Measurements from ENCODE around the gene SMIM22.

Gene SMIM22, protein sequence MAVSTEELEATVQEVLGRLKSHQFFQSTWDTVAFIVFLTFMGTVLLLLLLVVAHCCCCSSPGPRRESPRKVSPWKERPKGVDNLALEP

DNA sequence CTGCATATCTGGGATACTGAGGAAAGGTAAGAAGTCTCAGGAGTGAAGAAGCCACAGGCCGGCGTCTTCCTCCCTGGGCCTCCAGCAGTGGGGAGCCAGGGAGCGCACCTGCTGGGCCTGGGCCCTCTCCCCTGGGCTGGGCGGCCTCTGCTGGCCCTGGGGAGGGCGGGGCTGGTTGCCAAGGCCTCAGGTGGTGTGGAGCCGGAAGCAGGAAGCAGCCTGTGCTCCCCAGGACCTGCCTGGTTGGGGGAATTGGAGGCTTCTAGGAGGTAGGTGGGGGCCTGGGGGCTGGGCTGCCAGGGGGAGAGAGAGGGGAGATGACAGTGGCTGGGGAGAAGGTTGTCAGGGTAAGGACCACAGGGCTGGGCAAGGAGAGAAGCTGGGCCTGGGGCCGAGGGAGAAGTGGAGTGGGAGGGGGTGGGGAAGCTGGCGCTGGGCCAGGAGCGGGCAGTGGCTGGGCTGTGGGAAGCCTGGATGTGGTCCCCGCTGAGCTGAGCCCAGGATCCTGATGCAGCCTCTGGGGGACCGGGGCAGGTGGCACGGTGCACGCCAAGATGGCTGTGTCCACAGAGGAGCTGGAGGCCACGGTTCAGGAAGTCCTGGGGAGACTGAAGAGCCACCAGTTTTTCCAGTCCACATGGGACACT lies at the start of gene SMIM22:
SMIM22 (plus strand) TSS at position 189 of the 647 bp plus-strand sequence; CDS start at position 555, 366 bp downstream.
- Histone ChIP-seq H3K4me3 (no peak within 1 kb of the TSS), H3K27me3 (ENCODE audit: low read depth) (no peaks in the 10 kb centered on the region), H3K4me1 (no peaks in the 10 kb centered on the region), H3K9me3 (no peaks in the 10 kb centered on the region), H3K36me3 (replicated peaks) (0 out of 2 replicates have a peak, but pooled peaks cover 2% of the 10 kb centered on the region)
- in situ Hi-C loops (cut with MboI; ENCODE audit: low sequenced_read_pairs), result no loop called here
- no peak for DNase-seq (ENCODE audit: low spot score in 2 of 2)

DNA sequence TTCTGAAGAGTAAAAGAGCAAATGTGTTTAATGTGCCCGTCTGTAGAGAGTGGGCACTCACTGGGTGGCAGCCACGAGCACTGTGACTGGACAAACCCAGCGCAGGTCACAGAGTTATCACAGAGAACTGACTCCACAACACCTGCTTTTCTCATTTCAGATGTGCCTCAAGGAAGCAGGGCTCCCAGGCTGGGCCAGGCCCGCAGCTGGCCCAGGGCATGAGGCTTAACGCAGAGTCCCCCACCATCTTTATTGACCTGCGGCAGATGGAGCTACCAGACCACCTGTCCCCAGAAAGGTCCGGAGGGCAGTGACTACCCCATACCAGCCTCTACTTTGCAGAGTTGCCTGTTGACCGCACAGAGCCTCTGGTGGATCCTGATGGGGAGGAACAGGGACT lies 49.0 kb upstream of the SMIM22 start:
- DNase-seq (ENCODE audit: low spot score in 2 of 2), result no peak
- Histone ChIP-seq H3K36me3 (replicated peaks) (peaks cover 5% of the 10 kb centered on the region; the same call in 1 of the 2 replicates), H3K4me3 (no peak overlapping the region), H3K4me1 (no peaks in the 10 kb centered on the region), H3K27me3 (ENCODE audit: low read depth) (no peaks in the 10 kb centered on the region), H3K9me3 (no peaks in the 10 kb centered on the region)
- in situ Hi-C loops (cut with MboI; ENCODE audit: low sequenced_read_pairs), result no loop called here

DNA sequence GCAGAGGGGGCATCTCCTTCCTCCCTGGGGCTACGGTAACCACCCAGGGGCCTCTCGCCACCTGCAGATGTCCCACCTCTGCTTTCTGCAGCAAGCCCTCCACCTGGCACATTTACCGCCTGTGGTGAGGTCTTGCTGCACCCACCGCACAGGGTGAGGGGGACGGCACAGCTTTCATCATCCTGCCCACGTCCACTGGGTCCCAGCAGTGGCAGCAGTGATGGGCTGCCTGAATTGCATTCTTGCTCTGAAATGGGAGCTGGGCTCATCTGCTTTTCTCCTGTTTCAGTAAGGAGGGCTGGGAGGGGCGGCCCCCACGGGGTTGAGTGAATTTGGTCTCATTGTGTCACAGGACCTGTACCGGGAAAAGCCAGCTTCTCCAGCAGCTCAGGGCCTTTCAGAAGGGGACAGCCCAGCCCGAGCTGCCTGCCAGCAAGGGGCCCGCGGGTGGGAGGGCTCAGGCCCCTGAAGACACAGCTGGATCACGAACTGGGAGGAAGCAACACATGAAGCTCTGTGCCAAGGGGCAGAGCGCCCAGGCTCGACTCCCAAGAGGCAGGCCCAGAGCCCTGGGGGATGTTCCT lies 48.1 kb upstream of the SMIM22 start:
- no peak for DNase-seq (ENCODE audit: low spot score in 2 of 2)
- H3K4me1 ChIP-seq, result no peaks in the 10 kb centered on the region
- no peak overlapping the region for H3K4me3 ChIP-seq
- no peaks in the 10 kb centered on the region for H3K27me3 ChIP-seq (ENCODE audit: low read depth)
- no peaks in the 10 kb centered on the region for H3K9me3 ChIP-seq
- in situ Hi-C loops (cut with MboI; ENCODE audit: low sequenced_read_pairs), result no loop called here
- H3K36me3 ChIP-seq (replicated peaks), result peaks cover 12% of the 10 kb centered on the region

DNA sequence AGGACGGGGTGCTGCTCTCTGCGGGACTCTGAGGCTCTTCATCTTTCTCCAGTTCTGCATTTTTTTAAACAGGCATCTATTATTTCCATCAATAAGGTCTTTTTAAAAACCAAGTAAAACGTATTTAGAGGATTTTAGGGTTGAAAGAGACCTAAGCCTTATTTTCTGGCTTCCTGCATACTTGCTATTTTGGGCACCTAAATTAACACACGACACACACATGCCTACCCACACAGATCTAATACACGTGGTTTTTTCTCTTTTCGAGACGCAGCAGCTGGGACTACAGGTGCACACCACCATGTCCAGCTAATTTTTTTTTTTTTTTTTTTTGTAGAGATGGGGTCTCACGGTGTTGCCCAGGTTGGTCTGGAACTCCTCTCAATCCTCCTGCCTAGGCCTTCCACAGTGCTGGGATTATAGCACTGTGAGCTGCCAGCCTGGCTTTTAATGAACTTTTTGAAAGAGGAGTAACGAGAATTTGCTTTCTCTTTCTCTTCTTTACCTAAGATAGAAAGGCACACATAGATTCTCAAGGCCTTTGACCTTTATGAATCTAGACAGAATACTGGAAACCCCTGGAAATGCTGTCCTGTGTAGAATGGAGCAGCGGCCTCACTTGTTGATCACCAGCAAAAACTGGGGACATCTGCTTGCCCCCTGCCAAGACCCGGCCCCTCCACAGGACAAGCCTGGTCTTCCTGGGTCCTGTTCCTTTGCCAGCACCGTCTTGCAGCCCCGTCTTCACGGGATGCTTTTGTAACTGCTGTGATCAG lies 47.1 kb upstream of the SMIM22 start:
- Histone ChIP-seq H3K36me3 (replicated peaks) (peaks cover 22% of the 10 kb centered on the region), H3K4me3 (no peak overlapping the region), H3K9me3 (no peaks in the 10 kb centered on the region), H3K27me3 (ENCODE audit: low read depth) (no peaks in the 10 kb centered on the region), H3K4me1 (no peaks in the 10 kb centered on the region)
- DNase-seq (ENCODE audit: low spot score in 2 of 2), result no peak
- in situ Hi-C loops (cut with MboI; ENCODE audit: low sequenced_read_pairs), result no loop called here

DNA sequence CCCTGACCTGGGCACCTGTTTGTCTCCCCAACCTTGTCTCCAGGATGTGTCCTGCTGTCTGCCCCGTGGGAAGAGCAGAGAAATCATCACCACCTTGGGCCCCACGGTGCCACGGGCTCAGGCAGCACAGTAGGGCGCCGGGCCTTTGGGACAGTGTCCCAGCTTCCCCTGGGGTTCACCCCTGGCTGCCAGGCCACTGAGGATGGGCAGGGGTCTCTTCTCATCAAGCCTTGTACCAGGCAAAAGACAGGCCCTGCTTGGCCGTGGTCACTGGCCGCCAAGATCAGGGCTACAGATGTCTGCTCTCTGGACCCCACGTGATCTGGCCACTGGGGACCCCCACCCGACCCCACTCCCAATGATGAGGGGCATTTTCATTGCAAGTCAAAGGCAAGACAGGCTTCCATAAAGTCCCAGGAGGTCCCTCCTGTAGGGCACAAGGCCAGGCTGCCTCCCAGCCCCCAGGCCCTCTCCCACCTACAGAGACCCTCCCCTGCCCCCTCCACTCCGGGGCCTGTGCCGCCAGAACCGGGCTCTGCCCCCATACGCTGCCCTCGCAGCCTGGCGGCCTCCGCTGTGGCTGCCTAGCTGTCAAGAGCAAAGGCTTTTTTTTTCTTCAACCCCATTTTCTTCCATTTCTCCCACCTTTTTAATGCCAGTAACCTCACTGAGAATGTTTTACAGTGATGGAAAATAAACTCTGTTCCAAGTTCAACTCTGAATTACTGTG lies 46.3 kb upstream of the SMIM22 start:
- H3K27me3 ChIP-seq (ENCODE audit: low read depth), result no peaks in the 10 kb centered on the region
- no peaks in the 10 kb centered on the region for H3K4me1 ChIP-seq
- peaks cover 28% of the 10 kb centered on the region for H3K36me3 ChIP-seq (replicated peaks)
- no peak for DNase-seq (ENCODE audit: low spot score in 2 of 2)
- no peaks in the 10 kb centered on the region for H3K9me3 ChIP-seq
- in situ Hi-C loops (cut with MboI; ENCODE audit: low sequenced_read_pairs), result no loop called here
- H3K4me3 ChIP-seq, result no peak overlapping the region

DNA sequence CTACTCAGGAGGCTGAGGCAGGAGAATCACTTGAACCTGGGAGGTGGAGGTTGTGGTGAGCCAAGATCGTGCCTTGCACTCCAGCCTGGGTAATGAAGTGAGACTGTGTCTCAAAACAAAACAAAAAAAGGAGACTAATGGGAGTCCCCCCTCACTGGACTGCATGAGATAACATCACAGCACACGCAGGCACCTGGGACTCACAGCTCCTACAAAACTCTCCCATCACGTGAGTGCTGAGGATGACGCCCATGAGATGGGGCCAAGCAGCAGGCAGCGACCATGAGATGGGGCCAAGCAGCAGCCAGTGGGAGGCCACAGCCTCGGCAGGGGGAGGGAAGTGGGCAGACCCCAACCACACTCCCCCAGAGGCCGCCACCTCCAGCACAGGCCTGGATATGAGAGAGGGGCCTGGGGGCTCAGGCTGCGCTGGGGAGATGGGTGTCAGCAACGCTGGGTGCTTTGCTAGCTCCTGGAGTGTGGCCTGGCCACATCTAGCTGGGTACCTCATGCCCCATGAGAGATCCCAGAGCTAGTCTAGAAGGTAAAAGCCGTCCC lies 45.4 kb upstream of the SMIM22 start:
- no peak for DNase-seq (ENCODE audit: low spot score in 2 of 2)
- in situ Hi-C loops (cut with MboI; ENCODE audit: low sequenced_read_pairs), result loop anchor here (10.0 kb wide), 1 partner anchor 205 kb away; the partner anchor contains the start of gene SEC14L5
- no peaks in the 10 kb centered on the region for H3K27me3 ChIP-seq (ENCODE audit: low read depth)
- peaks cover 29% of the 10 kb centered on the region for H3K36me3 ChIP-seq (replicated peaks)
- no peak overlapping the region for H3K4me3 ChIP-seq
- no peaks in the 10 kb centered on the region for H3K9me3 ChIP-seq
- no peaks in the 10 kb centered on the region for H3K4me1 ChIP-seq

DNA sequence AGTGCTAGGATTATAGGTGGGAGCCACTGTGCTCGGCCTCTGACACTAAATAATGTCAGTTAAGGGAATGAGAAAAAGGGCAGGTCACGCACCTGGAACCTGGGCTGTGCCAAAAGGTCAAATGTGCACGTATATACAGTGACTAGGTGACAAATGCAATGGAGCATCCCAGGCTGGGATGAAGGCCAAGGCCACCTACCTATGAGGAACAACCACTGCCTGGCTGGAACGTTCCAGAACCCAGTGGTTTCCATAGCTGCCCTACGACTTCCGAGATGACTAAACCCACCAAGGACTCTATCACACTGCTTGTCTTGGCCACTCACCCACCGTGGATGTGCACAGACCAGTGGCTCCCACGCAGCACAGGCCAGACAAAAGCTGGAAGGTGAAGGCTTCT lies 44.3 kb upstream of the SMIM22 start:
- peaks cover 4% of the 10 kb centered on the region for H3K9me3 ChIP-seq
- no peaks in the 10 kb centered on the region for H3K27me3 ChIP-seq (ENCODE audit: low read depth)
- no peaks in the 10 kb centered on the region for H3K4me1 ChIP-seq
- H3K4me3 ChIP-seq, result no peak overlapping the region
- in situ Hi-C loops (cut with MboI; ENCODE audit: low sequenced_read_pairs), result loop anchor here (10.0 kb wide), 1 partner anchor 204 kb away; the partner anchor contains the start of gene SEC14L5
- no peak for DNase-seq (ENCODE audit: low spot score in 2 of 2)
- peaks cover 41% of the 10 kb centered on the region for H3K36me3 ChIP-seq (replicated peaks)

DNA sequence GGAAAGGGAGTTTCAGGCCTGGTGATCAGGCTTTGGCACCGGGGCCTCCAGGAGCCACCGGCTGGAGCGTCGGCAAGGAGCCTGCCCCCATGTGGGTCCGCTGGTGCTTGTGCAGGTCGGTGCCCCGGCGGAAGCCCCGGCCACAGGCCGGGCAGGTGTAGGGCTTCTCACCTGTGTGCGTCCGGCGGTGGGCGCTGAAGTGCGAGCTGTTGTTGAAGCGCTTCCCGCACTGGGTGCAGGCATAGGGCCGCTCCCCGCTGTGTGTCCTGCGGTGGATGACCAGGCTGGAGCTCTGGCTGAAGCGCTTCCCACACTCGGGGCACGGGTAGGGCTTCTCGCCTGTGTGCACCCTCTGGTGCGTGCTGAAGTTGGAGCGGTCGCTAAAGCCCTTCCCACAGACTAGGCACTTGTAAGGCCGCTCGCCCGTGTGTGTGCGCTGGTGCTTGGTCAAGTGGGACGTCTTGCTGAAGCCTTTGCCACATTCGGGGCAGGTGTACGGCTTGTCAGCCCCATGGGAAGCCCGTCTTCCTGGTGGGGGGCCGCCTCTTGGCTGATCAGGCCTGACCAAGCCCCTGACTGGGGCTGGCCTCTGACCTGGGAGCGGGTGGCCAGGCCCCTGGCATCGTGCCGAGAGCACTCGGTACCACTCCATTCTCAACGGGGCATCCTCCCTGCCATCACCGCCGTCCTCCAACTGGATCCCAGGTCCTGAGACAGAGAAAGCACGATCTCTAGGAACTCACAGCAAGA lies 42.6 kb upstream of the SMIM22 start:
- no peak for DNase-seq (ENCODE audit: low spot score in 2 of 2)
- H3K36me3 ChIP-seq (replicated peaks), result peaks cover 55% of the 10 kb centered on the region
- no peaks in the 10 kb centered on the region for H3K4me1 ChIP-seq
- in situ Hi-C loops (cut with MboI; ENCODE audit: low sequenced_read_pairs), result loop anchor here (10.0 kb wide), 1 partner anchor 202 kb away; the partner anchor contains the start of gene SEC14L5
- no peaks in the 10 kb centered on the region for H3K27me3 ChIP-seq (ENCODE audit: low read depth)
- no peak overlapping the region for H3K4me3 ChIP-seq
- peaks cover 5% of the 10 kb centered on the region for H3K9me3 ChIP-seq

DNA sequence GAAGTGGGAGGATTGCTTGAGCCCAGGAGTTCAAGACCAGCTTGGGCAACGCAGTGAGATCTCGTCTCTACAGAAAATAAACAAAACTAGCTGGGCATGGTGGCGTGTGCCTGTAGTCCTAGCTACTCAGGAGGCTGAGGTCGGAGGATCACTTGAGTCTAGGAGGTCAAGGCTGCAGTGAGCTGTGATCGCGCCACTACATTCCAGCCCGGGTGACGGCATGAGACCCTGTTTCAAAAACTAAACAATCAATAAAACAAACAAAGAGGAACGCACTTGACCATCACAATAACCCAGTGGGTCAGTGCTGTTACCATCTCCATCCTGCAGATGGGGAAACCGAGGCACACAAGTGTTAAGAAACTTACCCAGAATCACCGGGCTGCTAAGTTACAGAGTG lies 41.9 kb upstream of the SMIM22 start:
- peaks cover 5% of the 10 kb centered on the region for H3K9me3 ChIP-seq
- no peaks in the 10 kb centered on the region for H3K4me1 ChIP-seq
- peaks cover 59% of the 10 kb centered on the region for H3K36me3 ChIP-seq (replicated peaks)
- H3K27me3 ChIP-seq (ENCODE audit: low read depth), result no peaks in the 10 kb centered on the region
- H3K4me3 ChIP-seq, result no peak overlapping the region
- no peak for DNase-seq (ENCODE audit: low spot score in 2 of 2)
- in situ Hi-C loops (cut with MboI; ENCODE audit: low sequenced_read_pairs), result loop anchor here (10.0 kb wide), 1 partner anchor 202 kb away; the partner anchor contains the start of gene SEC14L5

DNA sequence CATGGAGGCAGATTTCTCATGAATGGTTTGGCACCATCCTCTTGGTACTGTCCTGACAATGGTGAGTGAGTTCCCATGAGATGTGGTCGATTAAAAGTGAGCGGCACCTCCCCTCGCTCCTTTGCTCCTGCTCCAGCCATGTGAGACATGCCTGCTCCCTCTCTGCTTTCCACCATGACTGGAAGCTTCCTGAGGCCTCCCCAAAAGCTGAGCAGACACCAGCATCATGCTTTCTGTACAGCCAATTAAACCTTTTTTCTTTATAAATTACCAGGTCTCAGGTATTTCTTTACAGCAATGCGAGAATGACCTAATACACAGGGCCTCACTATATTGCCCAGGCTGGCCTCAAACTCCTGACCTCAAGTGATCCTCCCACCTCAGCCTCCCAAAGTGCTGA lies 40.3 kb upstream of the SMIM22 start:
- Histone ChIP-seq H3K9me3 (peaks cover 5% of the 10 kb centered on the region), H3K4me1 (no peaks in the 10 kb centered on the region), H3K27me3 (ENCODE audit: low read depth) (no peaks in the 10 kb centered on the region), H3K4me3 (no peak overlapping the region), H3K36me3 (replicated peaks) (peaks cover 69% of the 10 kb centered on the region)
- no peak for DNase-seq (ENCODE audit: low spot score in 2 of 2)
- in situ Hi-C loops (cut with MboI; ENCODE audit: low sequenced_read_pairs), result loop anchor here (10.0 kb wide), 1 partner anchor 200 kb away; the partner anchor contains the start of gene SEC14L5

DNA sequence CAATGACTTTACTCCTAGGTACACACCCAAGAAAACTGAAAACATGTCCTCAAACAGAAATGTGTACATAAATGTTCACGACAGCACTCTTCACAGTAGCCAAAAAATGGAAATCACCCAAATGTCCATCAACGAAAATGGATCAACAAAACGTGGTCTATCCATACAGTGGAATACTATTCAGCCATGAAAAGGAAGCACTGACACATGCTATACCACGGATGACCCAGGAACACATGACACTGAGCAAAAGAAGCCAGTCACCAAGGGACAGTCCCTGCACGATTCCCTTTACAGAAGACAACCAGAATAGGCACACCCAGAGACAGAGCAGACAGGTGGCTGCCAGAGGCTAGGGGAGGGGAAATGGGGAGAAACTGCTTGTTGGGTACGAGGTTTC lies 39.5 kb upstream of the SMIM22 start:
- H3K9me3 ChIP-seq, result peaks cover 5% of the 10 kb centered on the region
- peaks cover 77% of the 10 kb centered on the region for H3K36me3 ChIP-seq (replicated peaks)
- no peaks in the 10 kb centered on the region for H3K4me1 ChIP-seq
- DNase-seq (ENCODE audit: low spot score in 2 of 2), result no peak
- no peak overlapping the region for H3K4me3 ChIP-seq
- in situ Hi-C loops (cut with MboI; ENCODE audit: low sequenced_read_pairs), result loop anchor here (10.0 kb wide), 1 partner anchor 199 kb away; the partner anchor contains the start of gene SEC14L5
- H3K27me3 ChIP-seq (ENCODE audit: low read depth), result no peaks in the 10 kb centered on the region

DNA sequence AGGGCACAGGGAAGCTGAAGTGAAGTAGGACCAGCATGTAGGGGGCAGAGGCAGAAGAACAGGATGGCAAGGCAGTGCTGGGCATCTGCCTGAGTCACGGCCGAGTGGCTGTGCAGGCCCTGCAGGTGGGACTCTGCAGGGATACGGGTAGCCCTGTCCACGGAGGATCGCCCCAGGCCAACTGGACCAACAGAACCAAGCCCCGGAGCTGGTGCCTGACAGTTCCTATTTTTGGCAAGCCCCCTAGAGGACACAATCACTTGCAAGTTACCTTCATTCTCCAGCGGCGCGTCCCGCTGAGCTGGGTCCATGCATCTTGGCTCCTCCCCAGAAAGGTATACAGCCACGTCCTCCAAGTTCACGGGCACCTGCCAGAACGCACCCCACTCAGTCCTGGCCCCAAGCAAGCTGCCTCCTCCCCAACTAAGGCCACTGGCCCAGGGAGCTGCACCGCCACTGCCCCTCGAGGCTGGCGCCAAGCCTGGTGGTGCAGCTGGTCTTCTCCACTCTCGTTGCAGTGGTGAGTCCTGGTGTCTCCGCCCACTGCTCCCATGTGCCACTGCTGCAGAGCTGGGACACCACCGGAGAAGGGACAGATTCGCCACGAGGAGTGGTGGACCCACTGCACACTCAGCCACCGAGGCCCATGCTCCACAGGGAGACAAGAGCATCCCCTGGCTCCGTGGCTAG lies 34.8 kb upstream of the SMIM22 start:
- in situ Hi-C loops (cut with MboI; ENCODE audit: low sequenced_read_pairs), result no loop called here
- DNase-seq (ENCODE audit: low spot score in 2 of 2), result no peak
- H3K4me1 ChIP-seq, result no peaks in the 10 kb centered on the region
- peaks cover 74% of the 10 kb centered on the region for H3K36me3 ChIP-seq (replicated peaks)
- H3K4me3 ChIP-seq, result no peak overlapping the region
- H3K9me3 ChIP-seq, result peaks cover 2% of the 10 kb centered on the region; the same call in 1 of the 2 replicates
- no peaks in the 10 kb centered on the region for H3K27me3 ChIP-seq (ENCODE audit: low read depth)

Measured in HAP-1 (cell line).